K562 (cell line): Measurements from ENCODE around the gene SLC9A2. TPM values are rescaled to one million over a fixed set of nuclear protein-coding genes. Genes with fewer than 3 reads are reported as not detected.

ENCODE experiments used
- ARID4B ChIP-seq: sonication (generic); formaldehyde crosslinking; IDR thresholded peaks from 2 replicates; pipeline ENCODE4 v1.8.0; 2022; ENCODE audit warnings: mild to moderate bottlenecking, missing genetic modification reagents
- BRD4 ChIP-seq: fragments of 200-600 bp; sonication (generic); IDR thresholded peaks from 2 replicates; pipeline ENCODE4 v1.6.1; 2017; ENCODE audit warnings: inconsistent platforms
- CCNT2 ChIP-seq: IDR thresholded peaks from 2 replicates; pipeline ENCODE4 v1.6.1; 2011; ENCODE audit warnings: borderline replicate concordance, low read depth, mild to moderate bottlenecking, moderate library complexity, mixed read lengths, low read length; ENCODE audit not compliant: insufficient read length; ENCODE audit errors: extremely low read depth
- CTCF ChIP-seq, 3 experiments: IDR thresholded peaks in 2 of 3; conservative IDR thresholded peaks in 1 of 3; 2 replicates each; pipeline ENCODE4 v1.5.1; 2011 to 2012; ENCODE audit warnings: low read length in 3 of 3, mild to moderate bottlenecking in 3 of 3, control low read depth in 2 of 3, improper control_type of control experiment in 1 of 3, inconsistent platforms in 1 of 3, low read depth in 1 of 3, mixed read lengths in 1 of 3, moderate library complexity in 1 of 3; ENCODE audit not compliant: insufficient read depth in 2 of 3
- GABPB1 ChIP-seq: sonication (generic); formaldehyde crosslinking; IDR thresholded peaks from 2 replicates; pipeline ENCODE4 v1.8.0; 2022; ENCODE audit warnings: mild to moderate bottlenecking, missing genetic modification reagents
- HDAC1 ChIP-seq, 2 experiments: fragments of 450-650 bp; IDR thresholded peaks; 2 replicates each; pipeline ENCODE4 v1.6.1; 2016 to 2017; ENCODE audit warnings: inconsistent platforms in 1 of 2, mild to moderate bottlenecking in 1 of 2, moderate library complexity in 1 of 2
- MAZ ChIP-seq, 2 experiments: fragments of 450-650 bp in 1 of 2; sonication (generic) in 1 of 2; formaldehyde crosslinking; IDR thresholded peaks in 1 of 2; conservative IDR thresholded peaks in 1 of 2; 2 replicates each; pipeline versions ENCODE4 v1.4.0 to v1.5.0; 2020; ENCODE audit warnings: mild to moderate bottlenecking in 1 of 2, missing genetic modification reagents in 1 of 2
- NCOA4 ChIP-seq: fragments of 450-650 bp; IDR thresholded peaks from 2 replicates; pipeline ENCODE4 v1.6.1; 2018; ENCODE audit warnings: mild to moderate bottlenecking; ENCODE audit not compliant: partially characterized antibody
- NR3C1 ChIP-seq: sonication (generic); formaldehyde crosslinking; IDR thresholded peaks from 2 replicates; pipeline ENCODE4 v1.8.1; 2022; ENCODE audit warnings: missing genetic modification reagents
- NRF1 ChIP-seq, 2 experiments: fragments of 450-650 bp; IDR thresholded peaks in 1 of 2; conservative IDR thresholded peaks in 1 of 2; 2 replicates each; pipeline ENCODE4 v1.6.1; 2014; ENCODE audit warnings: mild to moderate bottlenecking in 2 of 2
- RB1 ChIP-seq: fragments of 450-650 bp; IDR thresholded peaks from 2 replicates; pipeline ENCODE4 v1.6.1; 2017; ENCODE audit warnings: low read depth, mild to moderate bottlenecking
- RFX5 ChIP-seq: IDR thresholded peaks from 2 replicates; pipeline ENCODE4 v1.6.1; 2011; ENCODE audit warnings: low read depth, mild to moderate bottlenecking, improper control_type of control experiment, low read length
- UBTF ChIP-seq, 2 experiments: IDR thresholded peaks; 2 replicates each; pipeline ENCODE4 v1.6.1; 2012; ENCODE audit warnings: improper control_type of control experiment in 2 of 2, low read depth in 2 of 2, low read length in 2 of 2, borderline replicate concordance in 1 of 2
- XRCC4 ChIP-seq: IDR thresholded peaks from one replicate; pipeline ENCODE4 v1.6.1; 2011; ENCODE audit not compliant: insufficient read depth, insufficient read length; ENCODE audit errors: extremely low read depth
- ZNF282 ChIP-seq: sonication (generic); formaldehyde crosslinking; IDR thresholded peaks from 2 replicates; pipeline ENCODE4 v1.8.1; 2023; ENCODE audit warnings: missing genetic modification reagents
- polyA plus RNA-seq, 8 experiments: library from polyadenylated mRNA; depleted of rRNA in 4 of 8; stranded (reverse) in 5 of 8; unstranded in 3 of 8; fragments of >200 nt; fragmentation: Nextera tagmentation in 2 of 8; fragmentation: Illumina TruSeq in 1 of 8; extraction: Ambion mirVana in 2 of 8; extraction: Trizol in 1 of 8; gene quantifications; 2 replicates each; pipeline versions ENCODE4 v1.2.1 to v1.2.3, GENCODE V29; 2011 to 2014; ENCODE audit warnings: inconsistent platforms in 1 of 8, missing spikeins in 1 of 8
- total RNA-seq, 7 experiments: library from RNA; depleted of rRNA in 6 of 7; stranded (reverse); fragments of >200 nt in 6 of 7; fragmentation: Illumina TruSeq in 2 of 7; extraction: Trizol in 2 of 7; gene quantifications; 2 replicates each; pipeline versions ENCODE4 v1.2.1 to v1.2.3, GENCODE V29; 2011 to 2021; ENCODE audit warnings: low replicate concordance in 1 of 7

The SLC9A2 gene
- total and polyA plus RNA-seq, 9 of the 15 experiments (the other 6 are each of a cell fraction or from before 2014, with no cell fraction given) = 0.45 to 3.3 (median 1.6) TPM

GRCh38 chr2:102618452-102619413 lies 620 bp upstream of the SLC9A2 start (continued):
- TF ChIP-seq ARID4B (CRISPR knock-in tag) = 0 out of 2 replicates have a peak, but pooled peaks have one; percentile 12
- no peak for TF ChIP-seq NCOA4
- no peak for TF ChIP-seq RFX5
- TF ChIP-seq UBTF (IDR thresholded peaks at IDR 0.05; ENCODE audit: borderline replicate concordance in 1 of 2, low read depth in 2 of 2, low read length in 2 of 2) = peak in 1 of 2 experiments; percentile 61; a peak in 1 of 4 replicates
- TF ChIP-seq GABPB1 (CRISPR knock-in tag) = peak; percentile 54; the same call in 1 of the 2 replicates
- TF ChIP-seq CCNT2 = peak; percentile 63
- peak in 1 of 2 experiments; percentile 84; a peak in 3 of 4 replicates for TF ChIP-seq MAZ (CRISPR knock-in tag; conservative IDR thresholded peaks at IDR 0.05 in 1 of 2, IDR thresholded peaks at IDR 0.05 in 1 of 2)
- TF ChIP-seq HDAC1 (IDR thresholded peaks at IDR 0.05) = peak in 1 of 2 experiments; percentile 74; a peak in 2 of 4 replicates
- no peak for TF ChIP-seq BRD4
- TF ChIP-seq NR3C1 (CRISPR knock-in tag) = 0 out of 2 replicates have a peak, but pooled peaks have one; percentile 21
- TF ChIP-seq XRCC4 = no peak
- TF ChIP-seq NRF1 (conservative IDR thresholded peaks at IDR 0.05 in 1 of 2, IDR thresholded peaks at IDR 0.05 in 1 of 2) = peak; percentile 50 to 61; a peak in 3 of 4 replicates
- peak; percentile 37; the same call in 1 of the 2 replicates for TF ChIP-seq RB1
- no peak for TF ChIP-seq ZNF282 (CRISPR knock-in tag)
- peak in 1 of 3 experiments; percentile 16; a peak in 1 of 6 replicates for TF ChIP-seq CTCF (IDR thresholded peaks at IDR 0.05 in 2 of 3, conservative IDR thresholded peaks at IDR 0.05 in 1 of 3; ENCODE audit: insufficient read depth in 2 of 3, low read depth in 1 of 3, low read length in 3 of 3)
